Motor neuron (in vitro differentiated cells): Measurements from ENCODE around the gene RAD51B. TPM values are rescaled to one million over a fixed set of nuclear protein-coding genes. Genes with fewer than 3 reads are reported as not detected.

ENCODE experiments used
- ATAC-seq, 8 experiments: fragments of 200-7000 bp; cut with Tn5 transposase; replicated peaks in 6 of 8; 2 replicates each; pipeline ENCODE4 v1.8.0; 2021; ENCODE audit warnings: mild to moderate bottlenecking in 8 of 8, moderate library complexity in 8 of 8
- H3K27ac ChIP-seq, 2 donors: fragments of 250-450 bp; sonication (Bioruptor Pico); 2 replicates each; pipeline ENCODE4 v1.9.0; 2021; ENCODE audit warnings: antibody characterized with exemption in 2 of 2, mild to moderate bottlenecking in 2 of 2, moderate library complexity in 1 of 2
- H3K4me1 ChIP-seq, 2 donors: fragments of 250-450 bp; sonication (Bioruptor Pico); replicated peaks in 1 of 2; 2 replicates each; pipeline ENCODE4 v1.6.1; 2021; ENCODE audit warnings: antibody characterized with exemption in 2 of 2, mild to moderate bottlenecking in 2 of 2, moderate library complexity in 1 of 2
- H3K4me3 ChIP-seq, 5 donors: fragments of 250-450 bp; sonication (Bioruptor Pico); 2 replicates each; pipeline ENCODE4 v1.9.0; 2021; ENCODE audit warnings: antibody characterized with exemption in 5 of 5, mild to moderate bottlenecking in 5 of 5, moderate library complexity in 4 of 5
- WGBS, 10 experiments: fragments of 450-650 bp; shearing (Covaris generic); methylation state at CpG; one replicate each; pipeline ENCODE4 v1.0.0; 2022; 5-methylcytosine and 5-hydroxymethylcytosine counted together
- in situ Hi-C, 9 experiments: fragments of 400-800 bp; cut with MboI; loops; one replicate each; pipeline ENCODE4 v1.15.0; 2021; ENCODE audit warnings: low sequenced_read_pairs in 9 of 9, low pct_unique_long_range_greater_than_20kb in 2 of 9; ENCODE audit not compliant: unreplicated experiment in 9 of 9
- total RNA-seq, 8 experiments: library from RNA; unstranded; fragments of 300-600 nt; gene quantifications; 2 replicates each; pipeline versions ENCODE4 v1.2.3 to v1.2.4, GENCODE V29; 2022

Gene RAD51B
- total RNA-seq, 8 experiments from 2014 or later: 5.4 to 37.7 (median 11.0) TPM

DNA sequence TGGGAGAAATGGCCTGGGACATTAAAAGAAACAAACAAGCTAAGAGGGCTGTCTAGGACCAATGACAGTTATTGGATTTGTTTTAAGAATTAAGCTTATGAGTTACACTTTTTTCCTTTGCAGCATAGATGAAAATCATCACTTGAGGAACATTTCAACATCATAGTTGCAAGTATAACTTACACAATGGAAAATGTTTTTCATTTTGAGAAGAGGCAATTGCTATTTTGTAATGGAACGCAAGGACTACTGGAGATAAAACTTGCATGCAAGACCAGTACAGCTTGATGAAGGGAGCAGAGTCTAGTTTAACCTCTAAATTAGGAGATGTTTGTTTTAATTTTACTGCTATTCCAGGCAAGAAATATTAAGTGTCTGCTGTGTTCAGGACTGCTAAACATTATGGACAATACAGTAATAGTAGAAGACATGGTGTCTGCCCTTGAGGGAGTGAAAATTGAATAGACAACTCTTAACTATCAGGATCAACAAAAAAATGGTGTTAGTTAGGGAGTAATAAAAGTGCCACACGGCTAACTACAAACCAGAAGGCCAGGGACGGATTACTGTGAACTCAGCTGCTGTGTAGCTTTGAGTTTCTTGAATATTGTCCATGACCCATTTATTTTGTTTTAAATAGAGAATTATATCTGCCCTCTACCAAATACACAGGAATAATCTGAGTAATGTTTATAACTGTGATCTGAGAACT lies 374.5 kb downstream of the RAD51B start:
- H3K4me3 ChIP-seq: no peak overlapping the region
- ATAC-seq: no peak
- in situ Hi-C loops: no loop called here
- H3K4me1 ChIP-seq: peaks cover 0 to 21% of the 10 kb centered on the region in 2 donors
- 55 to 100% (median 80%) methylated on average over 1 to 3 of the region's 3 CpGs; no CpG with 5 or more reads in 1 of the 10 experiments for WGBS, 10 experiments
- no peak overlapping the region for H3K27ac ChIP-seq

DNA sequence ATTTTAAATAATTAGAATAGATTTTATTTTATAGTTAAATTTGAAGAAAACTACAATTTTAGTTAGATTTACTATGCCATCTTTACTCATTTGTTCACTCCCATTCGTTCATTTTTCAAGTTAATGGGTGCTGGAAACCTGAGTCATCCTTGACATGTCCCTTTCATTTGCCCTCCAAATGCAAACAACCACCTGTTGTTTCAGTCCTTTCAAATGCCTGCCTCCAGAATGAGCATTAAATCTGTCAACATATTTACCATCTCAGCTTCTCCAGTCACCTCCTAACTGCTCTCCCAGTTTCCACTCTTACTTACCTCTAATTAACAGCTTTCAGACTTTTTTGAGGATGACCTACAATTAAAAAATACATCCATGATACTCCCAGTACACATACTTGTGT lies 375.5 kb downstream of the RAD51B start:
- H3K4me1 ChIP-seq: peaks cover 7 to 28% of the 10 kb centered on the region in 2 donors
- no peak overlapping the region for H3K4me3 ChIP-seq
- peak in 1 of 8 experiments; percentile 36 for ATAC-seq
- no peak overlapping the region for H3K27ac ChIP-seq
- 0 to 73% (median 17%) methylated on average over 1 of the region's 1 CpG; no CpG with 5 or more reads in 2 of the 10 experiments for WGBS, 10 experiments
- in situ Hi-C loops: no loop called here

DNA sequence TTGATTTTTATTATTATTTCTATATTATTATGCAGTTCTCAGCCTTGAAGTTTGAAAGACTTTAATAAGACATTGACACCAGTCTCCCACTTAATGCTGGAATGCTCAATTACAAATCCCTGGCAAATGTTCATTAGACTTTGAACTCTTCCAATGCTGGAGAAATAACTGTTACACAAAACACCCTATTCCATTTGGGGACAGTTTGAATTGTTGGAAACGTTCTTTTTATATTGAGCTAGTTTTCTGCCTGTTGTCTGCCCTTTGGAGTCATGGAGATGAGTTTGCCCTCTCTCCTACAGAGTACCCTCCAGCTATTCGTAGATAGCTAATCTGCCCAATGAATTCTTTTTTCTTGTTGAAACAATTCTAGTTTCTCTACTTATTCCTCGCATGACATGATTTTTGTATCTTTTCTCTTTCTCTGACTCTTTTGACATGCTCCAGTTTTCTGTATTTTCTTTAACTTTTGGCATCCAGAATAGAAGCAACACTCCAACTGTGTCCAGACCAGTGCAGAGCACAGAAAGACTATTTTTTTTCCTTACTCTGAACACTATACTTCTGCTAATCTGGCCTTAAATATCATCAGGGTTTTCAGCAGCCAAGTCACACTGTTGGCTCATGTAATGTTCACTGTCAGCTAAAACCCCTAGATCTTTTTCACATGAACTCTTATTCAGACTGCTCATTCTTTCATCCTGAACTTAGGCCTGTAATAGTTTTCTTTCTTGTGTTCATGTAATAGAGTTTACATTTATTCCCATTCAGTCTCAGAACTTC lies 379.3 kb downstream of the RAD51B start:
- Histone ChIP-seq H3K27ac (no peak overlapping the region), H3K4me3 (no peak overlapping the region), H3K4me1 (peaks cover 8% of the 10 kb centered on the region in 2 donors)
- in situ Hi-C loops: no loop called here
- 31 to 100% (median 71%) methylated on average over 1 to 3 of the region's 3 CpGs for WGBS, 10 experiments
- ATAC-seq: peak in 3 of 8 experiments; percentile 2 to 14 (median 6)

DNA sequence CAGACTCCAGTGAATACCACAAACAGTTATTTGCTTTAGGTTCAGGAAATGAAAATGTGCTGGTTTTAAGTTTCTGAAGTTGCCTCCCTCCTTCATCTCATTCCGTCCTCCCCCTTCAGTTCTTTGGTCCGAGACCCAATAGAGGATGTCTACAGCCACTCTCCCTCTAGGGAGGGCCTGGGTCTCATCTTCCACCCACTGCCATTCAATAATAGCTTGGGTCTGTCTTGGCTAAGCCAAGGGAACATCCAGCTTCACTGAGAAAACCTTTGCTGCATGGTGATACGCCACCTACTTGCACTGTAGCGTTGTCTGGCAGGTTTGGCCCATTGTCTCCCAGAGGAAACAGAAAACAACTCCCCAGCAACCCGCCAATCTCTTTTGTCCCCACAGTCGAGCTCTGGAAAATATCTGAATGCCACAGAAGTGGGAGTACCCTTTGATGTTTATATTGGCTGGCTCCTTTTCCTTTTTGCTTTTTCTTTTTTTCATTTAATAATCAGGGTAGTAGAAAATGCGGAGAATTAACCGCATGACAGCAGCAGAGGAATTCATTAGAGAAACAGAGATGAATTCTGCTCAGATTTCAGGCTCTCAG lies 380.1 kb downstream of the RAD51B start:
- in situ Hi-C loops: no loop called here
- 33 to 95% (median 56%) methylated on average over 2 to 7 of the region's 8 CpGs for whole genome bisulfite sequencing, 10 experiments
- no peak overlapping the region for H3K4me3 ChIP-seq
- ATAC-seq: peak in 5 of 8 experiments; percentile 78 to 95 (median 83)
- H3K4me1 ChIP-seq: peaks cover 8% of the 10 kb centered on the region in 2 donors
- peak overlapping the region in 1 of 2 donors; percentile 31 for H3K27ac ChIP-seq

DNA sequence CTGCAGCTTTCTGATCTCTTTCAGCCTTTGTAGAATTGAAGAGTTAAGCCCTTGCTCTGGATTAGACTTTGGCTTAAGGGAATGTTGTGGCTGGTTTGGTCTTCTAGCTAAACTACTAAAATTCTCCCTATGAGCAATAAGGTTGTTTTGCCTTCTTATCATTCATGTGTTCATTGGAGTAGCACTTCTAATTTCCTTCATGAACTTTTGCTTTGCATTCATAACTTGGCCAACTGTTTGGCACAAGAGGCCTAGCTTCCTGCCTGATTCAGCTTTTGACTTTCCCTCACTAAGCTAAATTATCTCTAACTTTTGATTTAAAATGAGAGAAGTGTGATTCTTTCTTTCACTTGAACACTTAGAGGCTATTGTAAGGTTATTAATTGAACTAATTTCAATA lies 384.3 kb downstream of the RAD51B start:
- Histone ChIP-seq H3K4me1 (peaks cover 8 to 14% of the 10 kb centered on the region in 2 donors), H3K27ac (no peak overlapping the region), H3K4me3 (no peak overlapping the region)
- in situ Hi-C loops: no loop called here
- no peak for ATAC-seq

DNA sequence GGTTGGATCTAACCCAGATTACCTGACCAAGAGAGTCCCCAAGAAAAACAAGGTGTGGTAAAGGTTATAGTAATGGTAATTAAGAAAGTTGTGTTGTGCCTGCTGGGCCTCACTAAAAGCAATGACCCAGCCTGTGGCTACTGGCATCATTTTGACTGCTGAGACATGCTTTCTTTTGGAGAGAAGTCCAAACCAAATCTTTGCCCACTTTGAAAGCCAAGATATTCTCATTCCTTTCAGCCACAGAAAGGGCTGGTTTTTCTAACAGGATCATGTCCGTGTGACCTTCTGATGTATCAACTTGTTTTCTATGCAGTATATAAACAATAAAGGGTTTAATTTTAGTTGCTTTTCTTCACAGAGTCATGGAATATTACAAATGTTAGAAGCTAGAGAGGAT lies 388.6 kb downstream of the RAD51B start:
- WGBS, 10 experiments: 40 to 100% (median 72%) methylated on average over 1 of the region's 1 CpG; no CpG with 5 or more reads in 4 of the 10 experiments
- peaks cover 3 to 15% of the 10 kb centered on the region in 2 donors for H3K4me1 ChIP-seq
- H3K27ac ChIP-seq: no peak overlapping the region
- no peak overlapping the region for H3K4me3 ChIP-seq
- no peak for ATAC-seq
- in situ Hi-C loops: no loop called here

DNA sequence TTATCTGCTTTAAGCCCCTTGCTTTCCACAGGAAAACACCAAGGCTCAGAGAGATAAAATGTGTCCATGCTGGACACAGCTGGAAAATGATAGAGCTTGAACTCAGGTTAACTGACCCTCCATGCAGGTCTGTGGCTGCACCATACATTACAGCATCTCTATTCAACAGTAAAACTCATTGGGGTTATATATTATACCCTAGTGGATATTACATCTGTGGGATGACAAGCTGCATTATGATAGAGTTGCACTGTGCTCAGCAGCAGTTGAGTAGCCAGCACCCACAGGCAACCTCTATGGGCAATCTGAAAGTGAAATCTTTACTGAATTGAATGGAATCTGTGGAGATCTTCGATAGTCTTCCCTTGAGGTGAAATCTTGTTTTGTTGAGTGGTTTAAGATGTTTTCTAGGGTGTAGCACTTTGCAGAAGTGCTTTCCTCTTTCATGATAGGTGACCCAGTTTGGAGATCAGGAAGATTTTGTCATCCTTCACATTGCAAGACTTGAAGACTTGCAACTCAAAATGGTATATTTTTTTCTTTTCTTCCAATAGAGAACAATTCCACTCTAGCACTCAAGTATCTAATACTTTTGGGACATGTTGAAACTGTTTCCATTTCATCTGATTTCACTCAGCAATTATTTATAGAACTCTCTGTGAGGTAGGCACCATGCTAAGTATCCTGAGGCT lies 389.2 kb downstream of the RAD51B start:
- WGBS, 10 experiments: 33 to 100% (median 92%) methylated on average over 1 of the region's 1 CpG; no CpG with 5 or more reads in 5 of the 10 experiments
- peaks cover 3 to 15% of the 10 kb centered on the region in 2 donors for H3K4me1 ChIP-seq
- H3K4me3 ChIP-seq: no peak overlapping the region
- no peak overlapping the region for H3K27ac ChIP-seq
- in situ Hi-C loops: no loop called here
- peak in 5 of 8 experiments; percentile 31 to 95 (median 64) for ATAC-seq

DNA sequence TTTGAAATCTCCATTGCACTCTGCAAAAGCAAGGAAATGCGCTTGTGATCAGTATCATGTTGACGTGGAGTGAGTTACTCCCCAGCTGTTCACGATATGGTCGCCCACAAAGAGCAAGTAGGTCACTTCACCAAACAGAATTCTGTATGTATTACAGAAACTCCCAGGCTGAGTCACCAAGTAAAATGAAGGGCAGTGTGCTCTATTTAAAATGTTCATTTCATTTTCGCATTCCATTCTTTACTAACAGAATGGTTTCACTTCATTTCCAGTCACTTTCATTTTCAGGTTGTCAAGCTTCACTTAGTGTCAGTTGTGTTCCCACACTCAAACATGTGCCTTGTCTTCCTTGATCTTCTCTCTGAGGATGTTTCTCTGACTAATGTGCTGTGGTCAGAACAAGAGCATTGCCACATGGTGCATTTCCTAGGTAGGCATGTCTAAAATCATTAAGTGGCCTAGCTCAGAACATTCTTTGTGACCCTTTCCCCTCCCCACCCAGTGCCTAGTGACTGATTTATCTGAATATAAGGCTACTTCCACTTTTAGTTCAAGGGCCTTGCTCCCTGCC lies 391.2 kb downstream of the RAD51B start:
- Histone ChIP-seq H3K4me1 (peaks cover 3 to 15% of the 10 kb centered on the region in 2 donors), H3K4me3 (no peak overlapping the region), H3K27ac (no peak overlapping the region)
- ATAC-seq: peak; percentile 30 to 97 (median 60)
- in situ Hi-C loops: no loop called here
- 0 to 100% (median 82%) methylated on average over 1 to 5 of the region's 5 CpGs for WGBS, 10 experiments

DNA sequence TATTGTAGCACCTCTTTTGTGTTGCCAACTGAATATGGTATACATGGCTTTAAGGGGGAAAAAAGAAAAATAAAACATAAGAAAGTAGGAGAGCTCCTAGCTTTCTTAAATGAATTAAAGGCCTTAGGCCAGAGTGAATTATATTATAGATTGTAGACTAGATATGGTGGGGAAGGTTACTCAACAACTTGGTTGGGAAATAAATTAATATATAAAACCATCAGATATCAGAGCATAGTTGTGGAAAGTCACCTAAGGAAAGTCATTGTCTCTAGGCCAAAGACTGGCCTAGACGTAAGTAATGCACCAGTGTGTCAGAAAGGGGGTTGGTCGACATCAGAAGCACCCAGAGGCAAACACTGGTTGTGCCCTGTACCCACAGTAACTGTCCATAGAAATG lies 391.8 kb downstream of the RAD51B start:
- H3K27ac ChIP-seq: no peak overlapping the region
- peaks cover 3 to 15% of the 10 kb centered on the region in 2 donors for H3K4me1 ChIP-seq
- H3K4me3 ChIP-seq: no peak overlapping the region
- 77 to 100% (median 89%) methylated on average over 2 of the region's 2 CpGs; no CpG with 5 or more reads in 4 of the 10 experiments for WGBS, 10 experiments
- in situ Hi-C loops: no loop called here
- ATAC-seq: no peak

DNA sequence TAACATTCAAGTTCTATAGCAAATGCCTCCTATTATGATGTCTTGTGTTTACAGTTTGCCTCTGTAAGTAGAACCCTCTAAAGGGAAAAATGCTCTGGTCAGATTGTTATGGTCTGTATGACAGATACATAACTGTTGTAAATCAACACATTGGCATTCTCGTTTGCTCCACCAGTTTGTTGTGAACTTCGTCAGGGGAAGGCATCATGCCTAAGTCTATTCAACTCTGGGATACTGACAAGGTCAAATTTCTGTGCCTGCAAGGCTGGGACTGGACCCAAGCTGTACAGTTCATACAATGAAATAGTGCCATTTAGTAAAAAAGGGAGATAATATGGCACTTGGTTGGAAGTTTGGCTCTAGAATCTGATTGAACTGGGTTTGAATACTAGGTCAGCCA lies 392.3 kb downstream of the RAD51B start:
- 30 to 100% (median 86%) methylated on average over 1 to 2 of the region's 2 CpGs; no CpG with 5 or more reads in 4 of the 10 experiments for WGBS, 10 experiments
- ATAC-seq: no peak
- H3K27ac ChIP-seq: no peak overlapping the region
- in situ Hi-C loops: no loop called here
- H3K4me1 ChIP-seq: peaks cover 3 to 15% of the 10 kb centered on the region in 2 donors
- no peak overlapping the region for H3K4me3 ChIP-seq

DNA sequence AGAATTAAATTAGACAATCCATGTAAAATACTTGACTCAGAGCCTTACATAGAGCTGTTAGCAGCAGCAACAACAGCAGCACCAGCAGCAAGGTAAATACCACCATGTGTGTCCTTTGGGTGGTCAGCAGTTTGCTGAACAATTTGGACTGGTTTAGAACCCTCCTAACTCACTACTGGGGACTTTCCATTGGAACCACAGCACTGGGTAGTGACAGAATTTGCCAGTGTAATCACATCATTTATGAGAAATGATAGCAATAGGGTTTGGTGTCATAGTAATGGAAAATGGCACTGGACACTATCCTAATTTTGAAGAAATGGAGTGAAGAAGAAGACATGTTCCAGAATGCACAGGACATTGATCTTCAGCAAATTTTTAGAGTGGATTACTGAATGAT lies 392.8 kb downstream of the RAD51B start:
- peaks cover 3 to 15% of the 10 kb centered on the region in 2 donors for H3K4me1 ChIP-seq
- no peak overlapping the region for H3K27ac ChIP-seq
- in situ Hi-C loops: no loop called here
- H3K4me3 ChIP-seq: no peak overlapping the region
- ATAC-seq: no peak

DNA sequence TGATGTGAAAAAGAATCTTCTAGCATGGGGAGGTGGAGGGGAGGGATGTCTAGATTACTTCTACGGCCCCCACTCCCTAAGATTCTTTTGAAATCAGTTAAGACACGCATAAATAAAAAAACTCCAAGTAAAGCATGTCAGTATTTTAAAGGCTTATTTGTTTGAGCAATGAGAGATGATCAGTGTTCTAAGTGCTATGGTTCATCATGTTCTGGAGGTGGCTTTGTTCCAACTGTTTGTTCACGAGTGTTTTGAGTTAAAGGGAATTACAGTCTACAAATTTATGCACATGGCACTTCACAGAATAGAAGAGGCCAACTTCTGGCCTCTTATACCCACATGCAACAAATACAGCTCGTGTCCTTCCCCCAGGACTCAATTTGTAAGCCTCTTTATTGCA lies 394.9 kb downstream of the RAD51B start:
- 20 to 81% (median 59%) methylated on average over 1 to 4 of the region's 4 CpGs; no CpG with 5 or more reads in 1 of the 10 experiments for WGBS, 10 experiments
- H3K27ac ChIP-seq: no peak overlapping the region
- in situ Hi-C loops: no loop called here
- peaks cover 3% of the 10 kb centered on the region in 2 donors for H3K4me1 ChIP-seq
- no peak for ATAC-seq
- no peak overlapping the region for H3K4me3 ChIP-seq
